ENCODE measurements around the gene XPC.
"Not testable (repeated sequence)": the region's sequence is repeated elsewhere in the genome, so short reads cannot be mapped to it uniquely, and the experiment has no call there.

XPC gene

GRCh38 chr3:14133188-14133800, 45.1 kb downstream of the XPC start:
- DNase-seq (ENCODE audit: low spot score), result no peak

- DNase-seq (ENCODE audit: low spot score), result no peak
Measured at GRCh38 chr3:14132689-14133088, 45.7 kb downstream of the XPC start.

GRCh38 chr3:14132120-14132519, 46.3 kb downstream of the XPC start:
- no peak for DNase-seq (ENCODE audit: low spot score)

- no peak for DNase-seq (ENCODE audit: low spot score)
Measured at GRCh38 chr3:14131134-14131533, 47.3 kb downstream of the XPC start.

GRCh38 chr3:14130707-14131106, 47.7 kb downstream of the XPC start:
- no peak for DNase-seq (ENCODE audit: low spot score)

- DNase-seq (ENCODE audit: low spot score), result no peak
Measured at GRCh38 chr3:14130230-14130629, 48.2 kb downstream of the XPC start.

- DNase-seq (ENCODE audit: low spot score), result no peak
Measured at GRCh38 chr3:14129296-14129695, 49.1 kb downstream of the XPC start.

GRCh38 chr3:14128724-14129123, 49.7 kb downstream of the XPC start:
- DNase-seq (ENCODE audit: low spot score), result no peak

- DNase-seq (ENCODE audit: low spot score), result no peak
Measured at GRCh38 chr3:14127516-14128161, 50.8 kb downstream of the XPC start.

GRCh38 chr3:14126887-14127505, 51.4 kb downstream of the XPC start:
- no peak for DNase-seq (ENCODE audit: low spot score)

GRCh38 chr3:14126017-14126886, 52.1 kb downstream of the XPC start:
- no peak for DNase-seq (ENCODE audit: low spot score)

GRCh38 chr3:14125193-14126016, 53.0 kb downstream of the XPC start:
- DNase-seq (ENCODE audit: low spot score), result peak; percentile 89

GRCh38 chr3:14124615-14125192, 53.7 kb downstream of the XPC start, which contains the start of the genes CHCHD4 and TMEM43:
TSS of gene CHCHD4 (minus strand) at chr3:14124870. CDS start at chr3:14124676, 194 bp downstream.
TSS of gene TMEM43 (plus strand) at chr3:14125052. CDS start at chr3:14125194, 142 bp downstream.
- peak; percentile 100 for DNase-seq (ENCODE audit: low spot score)

- DNase-seq (ENCODE audit: low spot score), result peak; percentile 39
Measured at GRCh38 chr3:14124223-14124614, 54.2 kb downstream of the XPC start.

- DNase-seq (ENCODE audit: low spot score), result no peak
Measured at GRCh38 chr3:14123308-14124222, 54.8 kb downstream of the XPC start.

GRCh38 chr3:14122301-14122700, 56.1 kb downstream of the XPC start:
- DNase-seq (ENCODE audit: low spot score), result no peak

GRCh38 chr3:14121859-14122258, 56.5 kb downstream of the XPC start:
- DNase-seq (ENCODE audit: low spot score), result no peak

GRCh38 chr3:14120921-14121448, 57.4 kb downstream of the XPC start:
- not testable (repeated sequence) for DNase-seq (ENCODE audit: low spot score)

GRCh38 chr3:14120111-14120920, 58.1 kb downstream of the XPC start:
- no peak for DNase-seq (ENCODE audit: low spot score)

Data from AG08395 (cell line).